D721Med (cell line): ENCODE measurements around the gene CWF19L2.

Source experiments
- DNase-seq: peaks from one replicate; pipeline ENCODE4 v3.0.0; 2011; ENCODE audit warnings: low spot score; ENCODE audit not compliant: insufficient read length
- FAIRE-seq: peaks from 2 replicates; lab custom pipeline; 2011; peaks lifted over from hg19 to GRCh38; lab: Jason Lieb, UNC
- CTCF ChIP-seq: IDR thresholded peaks from 2 replicates; pipeline ENCODE4 v1.5.1; 2012; ENCODE audit warnings: mild to moderate bottlenecking, control low read depth; ENCODE audit not compliant: insufficient read depth; ENCODE audit errors: missing control alignments

CWF19L2 gene

GRCh38 chr11:107370390-107370789, 87.2 kb downstream of the CWF19L2 start:
- no peak for FAIRE-seq

GRCh38 chr11:107359701-107360100, 97.9 kb downstream of the CWF19L2 start:
- FAIRE-seq: no peak
- no peak for DNase-seq
- TF ChIP-seq CTCF: no peak

More at GRCh38 chr11:107370390-107370789, 87.2 kb downstream of the CWF19L2 start:
- TF ChIP-seq CTCF: no peak
- no peak for DNase-seq

- no peak for DNase-seq
- TF ChIP-seq CTCF: no peak
- no peak for FAIRE-seq
These were observed 99.7 kb downstream of the CWF19L2 start for GRCh38 chr11:107357877-107358276.

GRCh38 chr11:107354780-107355179, 102.8 kb downstream of the CWF19L2 start:
- DNase-seq: no peak
- no peak for FAIRE-seq
- TF ChIP-seq CTCF: no peak

- FAIRE-seq (no peak), DNase-seq (no peak)
- no peak for TF ChIP-seq CTCF
These were observed 119.7 kb downstream of the CWF19L2 start for GRCh38 chr11:107337917-107338316.

GRCh38 chr11:107331728-107332127, 125.9 kb downstream of the CWF19L2 start:
- DNase-seq (no peak), FAIRE-seq (no peak)
- TF ChIP-seq CTCF: no peak

DNA sequence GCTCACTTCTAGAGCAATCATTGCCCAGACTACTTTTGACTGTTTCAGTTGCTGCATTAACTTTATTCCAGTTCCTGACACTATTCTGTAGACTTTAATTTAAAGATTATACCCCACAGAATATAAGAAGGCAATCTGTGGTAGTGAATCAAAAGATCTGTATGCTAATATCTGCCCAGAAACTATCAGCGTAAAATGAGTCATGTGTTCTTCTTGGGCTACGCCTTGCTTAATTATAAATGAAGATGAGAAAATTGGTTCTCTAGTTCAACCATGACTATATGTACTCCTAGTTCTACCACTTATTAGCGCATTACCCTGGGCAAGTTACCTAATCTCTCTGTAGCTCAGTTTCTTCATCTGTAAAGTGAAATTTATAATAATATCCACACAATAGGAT, 128.5 kb downstream of the CWF19L2 start:
- DNase-seq (no peak), FAIRE-seq (no peak)

More for the DNA sequence above, 128.5 kb downstream of the CWF19L2 start:
- no peak for TF ChIP-seq CTCF
